Astrocyte of the spinal cord (primary cell): Measurements from ENCODE around the gene ANKH.
A peak's percentile ranks its signal among the peaks of the same experiment; 100 is the strongest.

Experiments used
- DNase-seq: peaks from one replicate; pipeline ENCODE4 v3.0.0; 2011; ENCODE audit warnings: low read depth, low spot score
- H3K4me3 ChIP-seq: 2 replicates; pipeline ENCODE4 v1.5.1; 2011; ENCODE audit warnings: low read depth, mild to moderate bottlenecking, low read length, moderate library complexity
- in situ Hi-C: cut with HindIII; loops from 2 replicates; pipeline ENCODE4 v1.10.0; 2017; ENCODE audit warnings: low sequenced_read_pairs
- TF ChIP-seq, protein P1 (sequence below): IDR thresholded peaks from 2 replicates; pipeline ENCODE4 v1.5.1; 2012; ENCODE audit warnings: low read depth, mild to moderate bottlenecking, low read length, inconsistent platforms

The ANKH gene

DNA sequence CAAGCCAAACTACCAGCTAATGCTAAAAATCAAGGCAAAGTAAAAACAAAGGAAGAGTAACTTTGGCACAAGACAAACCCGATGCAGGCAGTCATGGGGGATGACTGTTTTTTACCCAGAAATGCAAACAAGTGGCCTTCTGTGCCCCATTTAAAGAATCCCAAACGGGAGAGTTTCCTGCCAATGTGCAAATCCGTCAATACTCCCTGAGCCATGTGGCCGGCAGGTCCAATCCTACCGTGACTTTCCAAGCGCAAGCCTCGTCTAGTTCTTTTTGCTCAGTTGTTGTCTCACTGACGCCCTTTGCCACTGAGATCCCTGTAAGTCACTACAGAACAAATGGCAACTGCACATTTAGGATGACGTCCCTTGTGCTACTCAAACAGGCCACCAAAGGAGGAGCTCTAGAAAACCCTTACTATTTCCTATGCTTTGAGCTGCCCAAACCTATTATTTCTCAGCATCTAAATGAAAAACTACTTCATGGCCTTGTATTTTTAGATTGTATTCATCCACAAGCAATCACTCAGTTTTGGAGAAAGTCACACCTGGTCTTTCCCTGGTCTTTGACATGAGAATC, 163.7 kb downstream of the ANKH start:
- DNase-seq: no peak
- no peak overlapping the region for H3K4me3 ChIP-seq
- in situ Hi-C loops: no loop called here
- TF ChIP-seq, protein P1, sequence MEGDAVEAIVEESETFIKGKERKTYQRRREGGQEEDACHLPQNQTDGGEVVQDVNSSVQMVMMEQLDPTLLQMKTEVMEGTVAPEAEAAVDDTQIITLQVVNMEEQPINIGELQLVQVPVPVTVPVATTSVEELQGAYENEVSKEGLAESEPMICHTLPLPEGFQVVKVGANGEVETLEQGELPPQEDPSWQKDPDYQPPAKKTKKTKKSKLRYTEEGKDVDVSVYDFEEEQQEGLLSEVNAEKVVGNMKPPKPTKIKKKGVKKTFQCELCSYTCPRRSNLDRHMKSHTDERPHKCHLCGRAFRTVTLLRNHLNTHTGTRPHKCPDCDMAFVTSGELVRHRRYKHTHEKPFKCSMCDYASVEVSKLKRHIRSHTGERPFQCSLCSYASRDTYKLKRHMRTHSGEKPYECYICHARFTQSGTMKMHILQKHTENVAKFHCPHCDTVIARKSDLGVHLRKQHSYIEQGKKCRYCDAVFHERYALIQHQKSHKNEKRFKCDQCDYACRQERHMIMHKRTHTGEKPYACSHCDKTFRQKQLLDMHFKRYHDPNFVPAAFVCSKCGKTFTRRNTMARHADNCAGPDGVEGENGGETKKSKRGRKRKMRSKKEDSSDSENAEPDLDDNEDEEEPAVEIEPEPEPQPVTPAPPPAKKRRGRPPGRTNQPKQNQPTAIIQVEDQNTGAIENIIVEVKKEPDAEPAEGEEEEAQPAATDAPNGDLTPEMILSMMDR: no peak

DNA sequence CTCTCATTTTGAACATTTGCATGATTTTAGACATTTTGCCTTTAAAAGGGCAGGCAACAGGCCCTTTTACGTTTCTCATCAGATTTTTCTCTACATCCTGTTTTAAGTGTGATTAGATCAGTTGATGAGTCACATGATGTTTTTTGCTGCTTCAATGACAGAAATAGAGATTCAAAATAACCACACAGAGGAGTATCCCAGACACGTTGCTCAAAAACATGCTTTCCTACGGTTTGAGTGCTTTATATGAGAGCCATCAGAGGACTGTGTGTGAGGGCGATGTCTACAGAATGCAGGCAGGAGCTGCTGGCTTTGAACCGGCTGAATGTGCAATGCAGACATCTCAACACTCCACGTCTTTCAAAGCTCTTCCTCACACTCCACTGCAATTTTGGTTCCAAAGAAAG, 165.0 kb downstream of the ANKH start:
- H3K4me3 ChIP-seq: no peak overlapping the region
- in situ Hi-C loops: no loop called here
- TF ChIP-seq, protein P1: no peak
- DNase-seq: peak; percentile 62

DNA sequence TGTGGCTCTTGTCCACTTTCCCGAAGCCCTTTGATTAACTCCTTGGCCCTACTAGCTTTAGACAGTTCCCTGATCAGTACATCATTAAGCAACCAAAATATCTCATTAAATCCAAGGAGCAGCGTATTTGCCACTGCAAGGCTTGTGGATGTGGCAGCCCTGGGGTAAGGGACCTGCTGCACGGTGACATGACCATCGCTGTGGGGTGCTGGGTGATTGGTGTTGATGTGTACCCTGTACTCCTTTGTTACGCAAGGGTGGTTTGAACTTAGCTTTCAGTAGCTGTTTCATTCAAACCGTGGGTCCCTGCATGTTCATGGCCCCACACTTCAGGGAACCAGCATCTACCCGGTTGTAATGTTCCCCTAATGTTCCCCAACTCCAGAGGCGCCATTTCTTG, 166.0 kb downstream of the ANKH start:
- in situ Hi-C loops: no loop called here
- H3K4me3 ChIP-seq: no peak overlapping the region
- TF ChIP-seq, protein P1: no peak
- DNase-seq: no peak

DNA sequence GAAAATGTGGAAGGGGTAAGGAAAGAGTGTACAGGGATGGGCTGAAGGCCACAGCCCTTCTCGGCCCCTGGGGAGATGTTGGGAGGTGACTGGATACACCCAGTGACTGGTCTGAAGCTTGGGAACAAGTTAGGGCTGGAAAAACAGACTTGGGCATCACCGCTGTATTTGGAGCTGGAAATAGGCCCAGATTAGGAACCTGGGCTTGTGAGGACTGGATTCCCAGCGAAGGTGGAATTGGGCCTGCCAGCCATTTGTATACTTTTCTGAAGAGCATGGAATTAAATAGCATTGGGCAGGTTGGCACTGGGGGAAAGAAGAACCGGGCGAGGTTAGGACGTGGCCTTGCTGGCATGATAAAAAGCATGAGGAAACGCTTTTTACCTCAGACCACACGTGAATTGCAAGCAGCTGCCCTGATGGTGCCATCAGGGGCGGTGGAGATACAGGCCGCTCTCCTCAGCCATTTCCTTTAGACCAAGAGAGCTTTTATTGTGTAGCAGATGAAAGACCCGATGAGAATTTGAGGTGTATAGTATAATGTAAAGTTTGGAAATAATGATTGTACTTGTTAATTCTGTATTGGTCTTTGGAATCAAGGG, 169.2 kb downstream of the ANKH start:
- in situ Hi-C loops: no loop called here
- no peak for DNase-seq
- no peak overlapping the region for H3K4me3 ChIP-seq
- TF ChIP-seq, protein P1: no peak

DNA sequence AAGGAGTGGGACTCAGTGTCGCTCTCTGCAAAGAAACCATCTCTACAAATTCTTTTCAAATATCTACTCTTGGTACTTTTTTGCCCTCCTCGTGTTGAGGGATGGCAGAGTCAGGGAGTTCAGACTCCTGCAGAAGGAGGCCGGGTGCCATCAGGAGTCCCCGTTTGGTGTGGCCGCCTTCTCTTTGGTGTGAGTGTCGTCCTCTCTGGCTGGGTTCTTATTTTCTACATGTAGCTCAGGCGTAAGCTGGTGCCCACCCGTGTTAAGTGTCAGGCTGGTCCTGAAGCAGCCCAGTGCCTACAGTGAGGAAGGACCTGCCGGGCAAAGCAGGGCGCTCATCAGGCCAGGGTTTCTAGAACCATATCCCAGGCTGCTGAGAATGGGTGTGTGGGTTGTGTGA, 170.0 kb downstream of the ANKH start:
- no peak for DNase-seq
- in situ Hi-C loops: no loop called here
- TF ChIP-seq, protein P1: no peak
- no peak overlapping the region for H3K4me3 ChIP-seq

DNA sequence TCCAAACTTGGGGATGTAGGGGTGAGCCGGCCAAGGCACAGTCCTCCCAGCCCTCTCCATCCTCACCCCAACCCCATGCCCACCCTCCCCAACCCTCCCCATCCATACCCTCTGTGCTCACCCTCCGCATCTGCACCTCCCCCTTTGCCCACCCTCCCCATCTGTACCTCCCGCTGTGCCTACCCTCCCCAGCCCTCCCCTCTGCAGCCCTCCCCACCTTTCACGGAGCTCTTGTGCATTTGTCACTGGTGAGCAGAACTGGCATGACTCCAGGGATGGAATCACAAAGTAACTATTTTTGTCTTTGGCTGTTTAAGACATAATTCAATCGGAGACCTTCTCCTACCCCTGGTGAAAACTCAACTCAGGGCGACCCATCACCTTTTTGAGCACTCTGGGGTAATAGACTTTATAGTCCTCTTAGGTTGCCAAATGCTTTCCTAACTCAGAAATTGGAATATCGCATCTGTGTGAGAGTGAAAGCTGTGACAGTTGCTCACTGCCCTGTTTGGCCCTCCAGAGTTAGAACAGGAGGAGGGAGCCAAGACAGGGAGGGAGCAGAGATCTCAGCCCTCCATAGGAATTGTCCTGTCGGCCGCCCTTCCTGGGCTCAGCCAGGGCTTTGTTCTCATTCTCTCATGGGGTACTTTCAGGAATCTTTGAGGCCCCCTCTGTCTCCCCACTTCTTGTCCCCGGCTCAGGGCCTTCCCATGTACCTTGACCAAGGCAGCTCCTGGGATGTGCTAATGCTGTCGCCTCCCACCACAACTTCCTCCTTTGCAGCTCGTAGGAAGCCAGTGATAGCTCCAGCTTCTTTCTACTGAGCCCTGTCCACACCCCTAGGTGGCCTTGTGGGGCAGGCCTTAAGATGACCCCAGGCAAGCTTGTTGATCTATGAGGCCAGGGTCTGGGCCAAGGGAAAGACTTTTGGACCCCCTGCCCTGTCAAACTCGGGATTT, 170.8 kb downstream of the ANKH start:
- no peak for DNase-seq
- TF ChIP-seq, protein P1: no peak
- in situ Hi-C loops: no loop called here
- no peak overlapping the region for H3K4me3 ChIP-seq
